HepG2 (cell line): ENCODE measurements around the gene MGAT2. TPM values are rescaled to one million over a fixed set of nuclear protein-coding genes. Genes with fewer than 3 reads are reported as not detected.
A peak's percentile ranks its signal among the peaks of the same experiment; 100 is the strongest.

ENCODE experiments used
- CREM ChIP-seq, 2 experiments: sonication (generic) in 1 of 2; formaldehyde crosslinking in 1 of 2; IDR thresholded peaks; 2 replicates each; pipeline versions ENCODE4 v1.4.0 to v1.6.1; 2016 to 2020; ENCODE audit warnings: antibody characterized with exemption in 1 of 2, mild to moderate bottlenecking in 1 of 2, missing genetic modification reagents in 1 of 2
- ELF4 ChIP-seq: sonication (generic); formaldehyde crosslinking; IDR thresholded peaks from 2 replicates; pipeline ENCODE4 v1.5.0; 2020; ENCODE audit warnings: missing genetic modification reagents, mild to moderate bottlenecking, moderate library complexity, borderline replicate concordance
- FOXM1 ChIP-seq: sonication (generic); formaldehyde crosslinking; IDR thresholded peaks from 2 replicates; pipeline ENCODE4 v1.5.0; 2020; ENCODE audit warnings: missing genetic modification reagents
- HMGA1 ChIP-seq: sonication (generic); formaldehyde crosslinking; conservative IDR thresholded peaks from 2 replicates; pipeline ENCODE4 v1.4.0; 2020; ENCODE audit warnings: missing genetic modification reagents
- HOXA3 ChIP-seq: sonication (generic); formaldehyde crosslinking; IDR thresholded peaks from 2 replicates; pipeline ENCODE4 v1.5.0; 2020; ENCODE audit warnings: missing genetic modification reagents
- ISX ChIP-seq: sonication (generic); formaldehyde crosslinking; conservative IDR thresholded peaks from 2 replicates; pipeline ENCODE4 v1.5.0; 2020; ENCODE audit warnings: missing genetic modification reagents
- LCORL ChIP-seq, 2 experiments: fragments of 450-650 bp in 1 of 2; sonication (generic) in 1 of 2; formaldehyde crosslinking in 1 of 2; IDR thresholded peaks; 2 replicates each; pipeline versions ENCODE4 v1.5.0 to v1.6.1; 2017 to 2020; ENCODE audit warnings: antibody characterized with exemption in 1 of 2, missing genetic modification reagents in 1 of 2
- MAFG ChIP-seq: sonication (generic); formaldehyde crosslinking; IDR thresholded peaks from 2 replicates; pipeline ENCODE4 v1.5.1; 2020; ENCODE audit warnings: mild to moderate bottlenecking, missing genetic modification reagents
- MTF1 ChIP-seq: sonication (generic); formaldehyde crosslinking; IDR thresholded peaks from 2 replicates; pipeline ENCODE4 v1.5.0; 2020; ENCODE audit warnings: missing genetic modification reagents
- NFE2L2 ChIP-seq: fragments of 150-350 bp; IDR thresholded peaks from 2 replicates; pipeline ENCODE4 v1.6.1; 2014; ENCODE audit warnings: low read length
- PCBP2 ChIP-seq: fragments of 200-400 bp; formaldehyde crosslinking; optimal IDR thresholded peaks from 2 replicates; pipeline ENCODE3; 2018; ENCODE audit warnings: low read length, low read depth; ENCODE audit not compliant: poor library complexity, severe bottlenecking
- SIN3A ChIP-seq: IDR thresholded peaks from 2 replicates; pipeline ENCODE4 v1.6.1; 2011; ENCODE audit warnings: low read depth, mild to moderate bottlenecking, control low read depth, low read length, borderline replicate concordance
- SOX6 ChIP-seq, 2 experiments: fragments of 450-650 bp in 1 of 2; sonication (generic) in 1 of 2; formaldehyde crosslinking in 1 of 2; IDR thresholded peaks; 2 replicates each; pipeline versions ENCODE4 v1.4.0 to v1.6.1; 2017 to 2020; ENCODE audit warnings: antibody characterized with exemption in 1 of 2, mild to moderate bottlenecking in 1 of 2, missing genetic modification reagents in 1 of 2
- TFDP2 ChIP-seq: sonication (generic); formaldehyde crosslinking; IDR thresholded peaks from 2 replicates; pipeline ENCODE4 v1.4.0; 2020; ENCODE audit warnings: missing genetic modification reagents
- TGIF2 ChIP-seq: IDR thresholded peaks from 2 replicates; pipeline ENCODE4 v1.6.1; 2016; ENCODE audit warnings: control low read depth, missing compliant biosample characterization
- ZNF230 ChIP-seq: sonication (generic); formaldehyde crosslinking; IDR thresholded peaks from 2 replicates; pipeline ENCODE4 v1.4.0; 2020; ENCODE audit warnings: mild to moderate bottlenecking, missing genetic modification reagents
- ZNF274 ChIP-seq: sonication (generic); formaldehyde crosslinking; IDR thresholded peaks from 2 replicates; pipeline ENCODE4 v1.5.1; 2020; ENCODE audit warnings: mild to moderate bottlenecking, missing genetic modification reagents
- ZNF326 ChIP-seq: sonication (generic); formaldehyde crosslinking; IDR thresholded peaks from 2 replicates; pipeline ENCODE4 v1.4.0; 2020; ENCODE audit warnings: missing genetic modification reagents, borderline replicate concordance
- ZNF44 ChIP-seq: sonication (generic); formaldehyde crosslinking; IDR thresholded peaks from 2 replicates; pipeline ENCODE4 v1.5.1; 2020; ENCODE audit warnings: mild to moderate bottlenecking, missing genetic modification reagents
- ZNF605 ChIP-seq: sonication (generic); formaldehyde crosslinking; IDR thresholded peaks from 2 replicates; pipeline ENCODE4 v1.8.0; 2022; ENCODE audit warnings: mild to moderate bottlenecking, missing genetic modification reagents
- ZNF619 ChIP-seq: sonication (generic); formaldehyde crosslinking; IDR thresholded peaks from 2 replicates; pipeline ENCODE4 v1.4.0; 2020; ENCODE audit warnings: mild to moderate bottlenecking, missing genetic modification reagents
- ZSCAN25 ChIP-seq: sonication (generic); formaldehyde crosslinking; IDR thresholded peaks from 2 replicates; pipeline ENCODE4 v1.8.0; 2022; ENCODE audit warnings: mild to moderate bottlenecking, missing genetic modification reagents
- polyA plus RNA-seq, 8 experiments: library from polyadenylated mRNA; depleted of rRNA in 3 of 8; stranded (reverse) in 7 of 8; unstranded in 1 of 8; fragments of >200 nt; fragmentation: Illumina TruSeq in 4 of 8; extraction: Trizol in 4 of 8; gene quantifications; 2 replicates each; pipeline versions ENCODE4 v1.2.1 to v1.2.3, GENCODE V29; 2011 to 2016; ENCODE audit warnings: low read depth in 4 of 8, missing spikeins in 1 of 8, mixed read lengths in 1 of 8; ENCODE audit not compliant: insufficient read depth in 1 of 8
- total RNA-seq, 5 experiments: library from RNA; depleted of rRNA; stranded (reverse); fragments of >200 nt; fragmentation: Illumina TruSeq; extraction: Trizol; gene quantifications; 2 replicates each; pipeline ENCODE4 v1.2.3, GENCODE V29; 2016; ENCODE audit warnings: low read depth in 1 of 5
- TF ChIP-seq, protein P1 (sequence below): sonication (generic); formaldehyde crosslinking; IDR thresholded peaks from 2 replicates; pipeline ENCODE4 v1.8.1; 2022; ENCODE audit warnings: low read depth, mild to moderate bottlenecking, missing genetic modification reagents
- TF ChIP-seq, protein P2 (sequence below): sonication (generic); formaldehyde crosslinking; IDR thresholded peaks from 2 replicates; pipeline ENCODE4 v1.8.0; 2022; ENCODE audit warnings: mild to moderate bottlenecking, missing genetic modification reagents, moderate library complexity
- TF ChIP-seq, protein P3 (sequence below): IDR thresholded peaks from 2 replicates; pipeline ENCODE4 v1.6.1; 2016; ENCODE audit warnings: low read depth, borderline replicate concordance

The MGAT2 gene
- total and polyA plus RNA-seq, 2 of the 13 experiments (the other 11 are each of a cell fraction or from before 2014, with no cell fraction given) = 12.9 to 51.9 TPM

DNA sequence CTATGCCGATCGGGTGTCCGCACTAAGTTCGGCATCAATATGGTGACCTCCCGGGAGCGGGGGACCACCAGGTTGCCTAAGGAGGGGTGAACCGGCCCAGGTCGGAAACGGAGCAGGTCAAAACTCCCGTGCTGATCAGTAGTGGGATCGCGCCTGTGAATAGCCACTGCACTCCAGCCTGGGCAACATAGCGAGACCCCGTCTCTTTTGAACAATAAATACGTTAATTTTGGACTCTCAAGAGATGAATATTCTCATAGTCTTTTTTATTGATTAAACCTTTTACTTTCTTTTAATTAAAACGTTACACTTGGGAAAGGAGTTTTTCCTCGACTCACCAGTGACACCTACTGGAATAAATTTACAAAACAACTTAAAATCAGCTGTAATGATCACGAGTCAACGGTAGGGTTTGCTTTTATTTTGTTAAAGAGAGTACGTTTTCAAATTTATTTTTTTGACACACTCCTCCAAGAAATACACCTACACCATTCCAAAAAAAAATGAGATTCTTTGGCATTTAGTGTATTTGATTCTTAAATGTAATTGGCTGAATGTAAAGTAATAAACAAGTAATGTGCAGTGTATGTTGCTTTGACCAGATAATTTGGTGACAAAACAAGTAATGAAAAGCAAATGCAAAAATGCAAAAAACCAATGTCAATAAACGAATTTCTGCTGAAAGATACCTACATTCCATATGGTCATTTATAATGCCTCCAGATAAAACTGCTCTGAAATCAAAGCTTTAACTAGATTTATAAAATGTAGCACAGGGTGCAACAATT is 33.7 kb upstream of the MGAT2 start (continued):
- TF ChIP-seq, protein P1, sequence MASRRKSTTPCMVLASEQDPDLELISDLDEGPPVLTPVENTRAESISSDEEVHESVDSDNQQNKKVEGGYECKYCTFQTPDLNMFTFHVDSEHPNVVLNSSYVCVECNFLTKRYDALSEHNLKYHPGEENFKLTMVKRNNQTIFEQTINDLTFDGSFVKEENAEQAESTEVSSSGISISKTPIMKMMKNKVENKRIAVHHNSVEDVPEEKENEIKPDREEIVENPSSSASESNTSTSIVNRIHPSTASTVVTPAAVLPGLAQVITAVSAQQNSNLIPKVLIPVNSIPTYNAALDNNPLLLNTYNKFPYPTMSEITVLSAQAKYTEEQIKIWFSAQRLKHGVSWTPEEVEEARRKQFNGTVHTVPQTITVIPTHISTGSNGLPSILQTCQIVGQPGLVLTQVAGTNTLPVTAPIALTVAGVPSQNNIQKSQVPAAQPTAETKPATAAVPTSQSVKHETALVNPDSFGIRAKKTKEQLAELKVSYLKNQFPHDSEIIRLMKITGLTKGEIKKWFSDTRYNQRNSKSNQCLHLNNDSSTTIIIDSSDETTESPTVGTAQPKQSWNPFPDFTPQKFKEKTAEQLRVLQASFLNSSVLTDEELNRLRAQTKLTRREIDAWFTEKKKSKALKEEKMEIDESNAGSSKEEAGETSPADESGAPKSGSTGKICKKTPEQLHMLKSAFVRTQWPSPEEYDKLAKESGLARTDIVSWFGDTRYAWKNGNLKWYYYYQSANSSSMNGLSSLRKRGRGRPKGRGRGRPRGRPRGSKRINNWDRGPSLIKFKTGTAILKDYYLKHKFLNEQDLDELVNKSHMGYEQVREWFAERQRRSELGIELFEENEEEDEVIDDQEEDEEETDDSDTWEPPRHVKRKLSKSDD (CRISPR knock-in tag) = no peak
- TF ChIP-seq SOX6 (IDR thresholded peaks at IDR 0.05) (no peak), SOX6 (CRISPR knock-in tag; IDR thresholded peaks at IDR 0.05) (peak; percentile 49), ZSCAN25 (CRISPR knock-in tag) (no peak), ELF4 (CRISPR knock-in tag) (peak; percentile 16; the same call in 1 of the 2 replicates), TGIF2 (no peak), TFDP2 (no peak), NFE2L2 (no peak), PCBP2 (no peak), ZNF605 (CRISPR knock-in tag) (no peak), ZNF44 (no peak), FOXM1 (CRISPR knock-in tag) (no peak), MTF1 (no peak), ZNF619 (no peak), LCORL (IDR thresholded peaks at IDR 0.05) (no peak), LCORL (CRISPR knock-in tag; IDR thresholded peaks at IDR 0.05) (0 out of 2 replicates have a peak, but pooled peaks have one; percentile 3), SIN3A (no peak), ISX (CRISPR knock-in tag) (no peak), MAFG (CRISPR knock-in tag) (no peak), CREM (IDR thresholded peaks at IDR 0.05) (peak; percentile 68; the same call in 1 of the 2 replicates), CREM (CRISPR knock-in tag; IDR thresholded peaks at IDR 0.05) (no peak), ZNF274 (CRISPR knock-in tag) (no peak), ZNF326 (CRISPR knock-in tag) (no peak), HMGA1 (CRISPR knock-in tag) (no peak), ZNF230 (CRISPR knock-in tag) (no peak; the same call in 1 of the 2 replicates), HOXA3 (CRISPR knock-in tag) (no peak; the same call in none of the 2 replicates)
- TF ChIP-seq, protein P2, sequence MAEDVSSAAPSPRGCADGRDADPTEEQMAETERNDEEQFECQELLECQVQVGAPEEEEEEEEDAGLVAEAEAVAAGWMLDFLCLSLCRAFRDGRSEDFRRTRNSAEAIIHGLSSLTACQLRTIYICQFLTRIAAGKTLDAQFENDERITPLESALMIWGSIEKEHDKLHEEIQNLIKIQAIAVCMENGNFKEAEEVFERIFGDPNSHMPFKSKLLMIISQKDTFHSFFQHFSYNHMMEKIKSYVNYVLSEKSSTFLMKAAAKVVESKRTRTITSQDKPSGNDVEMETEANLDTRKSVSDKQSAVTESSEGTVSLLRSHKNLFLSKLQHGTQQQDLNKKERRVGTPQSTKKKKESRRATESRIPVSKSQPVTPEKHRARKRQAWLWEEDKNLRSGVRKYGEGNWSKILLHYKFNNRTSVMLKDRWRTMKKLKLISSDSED (CRISPR knock-in tag) = no peak
- TF ChIP-seq, protein P3, sequence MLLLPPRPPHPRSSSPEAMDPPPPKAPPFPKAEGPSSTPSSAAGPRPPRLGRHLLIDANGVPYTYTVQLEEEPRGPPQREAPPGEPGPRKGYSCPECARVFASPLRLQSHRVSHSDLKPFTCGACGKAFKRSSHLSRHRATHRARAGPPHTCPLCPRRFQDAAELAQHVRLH = 0 out of 2 replicates have a peak, but pooled peaks have one; percentile 11
